ENCODE results near the gene INPP5A. TPM values are rescaled to one million over a fixed set of nuclear protein-coding genes. Genes with fewer than 3 reads are reported as not detected.

INPP5A gene
- total RNA-seq, 2 experiments from 2014 or later: 9.9 TPM

- no peak for DNase-seq
- no peaks in the 10 kb centered on the region for H3K9me3 Mint-ChIP-seq (ENCODE audit: insufficient read depth)
- no peak for ATAC-seq
- H3K27me3 Mint-ChIP-seq (ENCODE audit: low read depth): no peaks in the 10 kb centered on the region
- no peaks in the 10 kb centered on the region for H3K36me3 Mint-ChIP-seq (ENCODE audit: low read depth)
- peaks cover 20% of the 10 kb centered on the region for H3K4me1 Mint-ChIP-seq (ENCODE audit: low read depth)
- ChIA-PET POLR2A (interaction anchor here (1.3 kb wide), 1 partner anchor 8 kb away, joined by 3 read pairs; no protein-coding TSS in a partner anchor), CTCF (interaction anchor here (1.3 kb wide), 1 partner anchor 8 kb away, joined by 7 read pairs; no protein-coding TSS in a partner anchor)
- H3K27ac Mint-ChIP-seq: no peak overlapping the region
- H3K4me3 Mint-ChIP-seq: no peak overlapping the region
These were observed 22.0 kb downstream of the INPP5A start for GRCh38 chr10:132559538-132559937.

DNA sequence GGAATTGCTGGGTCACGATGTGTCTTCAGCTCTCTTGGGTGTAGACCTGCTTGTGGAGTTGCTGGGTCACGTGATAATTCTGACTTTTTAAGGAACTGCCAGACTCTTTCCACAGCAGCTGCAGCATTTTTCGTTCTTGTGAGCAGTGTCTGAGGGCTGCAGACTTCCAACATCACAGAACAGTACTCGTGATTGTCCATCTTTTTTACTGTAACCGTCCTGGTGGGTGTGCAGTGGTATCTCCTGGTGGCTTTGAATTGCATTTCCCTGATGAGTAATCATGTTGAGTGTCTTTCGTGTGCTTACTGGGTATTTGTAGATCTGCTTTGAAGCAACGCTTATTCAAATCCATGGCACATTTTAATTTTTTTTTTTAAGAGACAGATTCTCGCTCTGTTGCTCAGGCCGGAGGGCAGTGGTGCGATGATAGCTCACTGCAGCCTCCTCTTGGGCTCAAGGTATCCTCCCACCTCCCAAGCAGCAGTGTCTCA, 22.7 kb downstream of the INPP5A start:
- Mint-ChIP-seq H3K4me1 (ENCODE audit: low read depth) (peaks cover 20% of the 10 kb centered on the region), H3K9me3 (ENCODE audit: insufficient read depth) (no peaks in the 10 kb centered on the region), H3K36me3 (ENCODE audit: low read depth) (no peaks in the 10 kb centered on the region), H3K27ac (no peak overlapping the region), H3K4me3 (no peak overlapping the region), H3K27me3 (ENCODE audit: low read depth) (no peaks in the 10 kb centered on the region)
- DNase-seq (no peak), ATAC-seq (no peak)
- POLR2A ChIA-PET: interaction anchor here (1.3 kb wide), 1 partner anchor 9 kb away, joined by 3 read pairs; no protein-coding TSS in a partner anchor
- CTCF ChIA-PET: interaction anchor here (1.3 kb wide), 1 partner anchor 9 kb away, joined by 7 read pairs; no protein-coding TSS in a partner anchor

GRCh38 chr10:132562177-132562915, 24.8 kb downstream of the INPP5A start:
- Mint-ChIP-seq H3K4me3 (no peak overlapping the region), H3K4me1 (ENCODE audit: low read depth) (peaks cover 16% of the 10 kb centered on the region), H3K36me3 (ENCODE audit: low read depth) (no peaks in the 10 kb centered on the region), H3K9me3 (ENCODE audit: insufficient read depth) (no peaks in the 10 kb centered on the region), H3K27me3 (ENCODE audit: low read depth) (no peaks in the 10 kb centered on the region), H3K27ac (no peak overlapping the region)
- ChIA-PET CTCF (no interaction called here), POLR2A (no interaction called here)
- no peak for DNase-seq
- no peak for ATAC-seq

GRCh38 chr10:132562916-132563456, 25.4 kb downstream of the INPP5A start:
- H3K27ac Mint-ChIP-seq: no peak overlapping the region
- no peaks in the 10 kb centered on the region for H3K36me3 Mint-ChIP-seq (ENCODE audit: low read depth)
- no peak overlapping the region for H3K4me3 Mint-ChIP-seq
- H3K9me3 Mint-ChIP-seq (ENCODE audit: insufficient read depth): no peaks in the 10 kb centered on the region
- no peaks in the 10 kb centered on the region for H3K27me3 Mint-ChIP-seq (ENCODE audit: low read depth)
- POLR2A ChIA-PET: no interaction called here
- CTCF ChIA-PET: no interaction called here
- H3K4me1 Mint-ChIP-seq (ENCODE audit: low read depth): peaks cover 16% of the 10 kb centered on the region
- ATAC-seq (no peak), DNase-seq (no peak)

DNA sequence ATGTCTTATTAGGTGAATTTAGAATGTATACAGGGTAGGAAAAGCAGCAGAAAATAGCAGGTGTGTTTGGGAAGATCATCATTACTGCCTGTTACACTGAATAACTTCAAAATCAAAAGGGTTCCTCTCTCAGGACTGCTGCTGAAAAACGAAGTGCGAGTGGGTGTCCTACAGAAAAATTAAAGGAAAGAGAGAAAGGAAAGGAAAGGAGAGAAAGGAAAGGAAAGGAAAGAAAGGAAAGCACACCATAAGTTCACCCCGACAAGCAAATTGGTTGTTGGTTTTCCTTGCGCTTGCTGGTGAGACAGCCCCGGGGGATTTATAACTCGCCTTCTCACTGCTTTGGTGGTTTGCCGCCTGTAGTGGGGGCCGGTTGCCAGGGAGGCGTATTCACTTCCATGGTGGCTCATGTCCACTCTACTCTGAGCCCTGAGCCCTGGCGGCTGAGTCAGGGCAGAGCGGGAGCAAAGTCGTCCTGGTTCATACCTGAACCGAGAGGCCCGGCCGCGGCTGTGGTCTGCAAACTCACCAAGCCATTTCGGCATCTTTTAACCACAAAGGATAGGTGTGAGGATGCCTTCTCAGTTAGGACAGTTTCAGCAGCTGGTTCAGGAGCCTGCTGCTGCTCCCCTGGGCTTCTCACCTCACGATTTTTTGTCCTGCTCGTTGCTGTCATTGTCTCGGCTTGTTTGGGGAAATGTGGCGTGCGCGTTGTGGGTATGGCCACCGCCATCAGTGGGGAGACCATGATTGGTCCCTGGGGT, 26.1 kb downstream of the INPP5A start:
- ChIA-PET POLR2A (no interaction called here), CTCF (no interaction called here)
- H3K4me3 Mint-ChIP-seq: no peak overlapping the region
- no peaks in the 10 kb centered on the region for H3K36me3 Mint-ChIP-seq (ENCODE audit: low read depth)
- no peak overlapping the region for H3K27ac Mint-ChIP-seq
- DNase-seq (no peak), ATAC-seq (no peak)
- no peaks in the 10 kb centered on the region for H3K9me3 Mint-ChIP-seq (ENCODE audit: insufficient read depth)
- H3K27me3 Mint-ChIP-seq (ENCODE audit: low read depth): no peaks in the 10 kb centered on the region
- peaks cover 16% of the 10 kb centered on the region for H3K4me1 Mint-ChIP-seq (ENCODE audit: low read depth)

DNA sequence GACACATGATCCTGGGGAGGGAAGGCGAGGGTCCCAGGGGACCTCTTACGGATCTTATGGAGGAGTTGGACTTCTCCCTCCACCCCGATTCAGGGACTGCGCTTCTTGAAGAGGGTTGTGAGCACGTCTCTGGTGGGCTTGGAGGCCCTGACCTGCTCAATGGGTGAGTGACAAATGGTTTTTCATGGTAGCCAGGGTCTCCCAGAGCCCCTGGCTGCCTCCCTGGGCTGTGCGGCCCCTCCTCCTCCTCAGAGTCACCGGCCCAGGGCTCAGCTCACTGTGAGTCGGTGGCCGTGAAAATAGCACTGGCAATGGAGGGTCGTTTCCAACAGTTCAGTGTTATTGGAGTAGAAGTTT, 26.6 kb downstream of the INPP5A start:
- Mint-ChIP-seq H3K36me3 (ENCODE audit: low read depth) (no peaks in the 10 kb centered on the region), H3K4me3 (no peak overlapping the region), H3K27ac (no peak overlapping the region), H3K27me3 (ENCODE audit: low read depth) (no peaks in the 10 kb centered on the region), H3K9me3 (ENCODE audit: insufficient read depth) (no peaks in the 10 kb centered on the region), H3K4me1 (ENCODE audit: low read depth) (peaks cover 16% of the 10 kb centered on the region)
- POLR2A ChIA-PET: no interaction called here
- ATAC-seq: no peak
- CTCF ChIA-PET: no interaction called here
- DNase-seq: no peak

DNA sequence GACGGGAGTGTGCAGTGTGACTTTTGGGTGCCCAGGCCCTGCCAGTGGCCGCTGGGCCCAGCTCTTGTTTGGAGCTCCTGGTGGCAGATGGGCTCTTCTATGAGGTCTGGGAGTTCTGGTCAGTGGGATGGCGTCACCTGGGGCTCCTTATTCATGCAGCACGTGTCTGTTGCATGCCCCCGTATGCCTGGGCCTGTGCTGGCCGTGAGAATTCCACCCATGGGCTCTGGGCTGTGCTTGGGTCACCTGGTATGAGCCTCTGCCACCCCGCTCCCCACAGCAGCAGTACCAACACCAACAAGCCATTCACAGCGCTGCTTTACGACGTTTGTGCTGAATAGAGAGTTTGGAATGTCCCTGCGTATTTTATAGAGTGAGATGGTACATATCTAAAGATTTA, 27.1 kb downstream of the INPP5A start:
- Mint-ChIP-seq H3K4me3 (no peak overlapping the region), H3K36me3 (ENCODE audit: low read depth) (no peaks in the 10 kb centered on the region), H3K27me3 (ENCODE audit: low read depth) (no peaks in the 10 kb centered on the region), H3K27ac (no peak overlapping the region), H3K4me1 (ENCODE audit: low read depth) (peaks cover 16% of the 10 kb centered on the region), H3K9me3 (ENCODE audit: insufficient read depth) (no peaks in the 10 kb centered on the region)
- ChIA-PET CTCF (no interaction called here), POLR2A (no interaction called here)
- DNase-seq (no peak), ATAC-seq (no peak)

DNA sequence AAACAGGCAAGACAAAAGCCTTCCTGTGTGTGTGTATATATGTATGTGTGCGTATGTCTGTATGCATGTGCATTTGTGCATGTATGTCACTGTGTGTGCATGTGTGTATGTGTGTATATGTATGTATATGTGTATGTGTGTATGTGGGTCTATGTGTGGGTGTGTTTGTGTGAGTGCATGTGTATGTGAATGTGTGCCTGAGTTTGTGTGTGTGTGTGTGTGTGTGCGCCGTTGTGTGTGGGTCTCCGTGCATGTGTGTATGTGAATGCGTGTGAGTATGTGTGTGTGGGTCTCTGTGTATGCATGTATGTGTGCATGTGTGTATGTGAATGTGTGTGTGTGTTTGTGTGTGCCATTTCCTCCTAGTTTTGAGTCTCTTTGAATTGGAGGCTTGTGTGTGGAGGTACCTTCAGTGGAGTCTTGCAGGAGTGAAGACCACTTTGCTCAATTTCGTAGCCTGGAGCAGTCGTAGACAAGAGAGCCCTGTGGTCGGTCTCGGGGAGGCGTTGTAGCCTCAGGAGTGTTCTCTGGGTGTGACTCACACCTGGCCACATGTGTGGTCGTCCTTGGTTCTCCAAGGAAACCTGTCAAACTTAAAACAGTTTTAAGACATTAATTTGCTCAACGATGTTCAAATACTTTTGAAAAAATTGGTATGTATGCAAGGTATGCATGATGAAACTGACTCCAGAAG, 28.1 kb downstream of the INPP5A start:
- POLR2A ChIA-PET: no interaction called here
- CTCF ChIA-PET: no interaction called here
- H3K27me3 Mint-ChIP-seq (ENCODE audit: low read depth): no peaks in the 10 kb centered on the region
- peaks cover 14% of the 10 kb centered on the region for H3K4me1 Mint-ChIP-seq (ENCODE audit: low read depth)
- H3K36me3 Mint-ChIP-seq (ENCODE audit: low read depth): no peaks in the 10 kb centered on the region
- H3K9me3 Mint-ChIP-seq (ENCODE audit: insufficient read depth): no peaks in the 10 kb centered on the region
- DNase-seq: no peak
- no peak overlapping the region for H3K27ac Mint-ChIP-seq
- no peak for ATAC-seq
- no peak overlapping the region for H3K4me3 Mint-ChIP-seq

DNA sequence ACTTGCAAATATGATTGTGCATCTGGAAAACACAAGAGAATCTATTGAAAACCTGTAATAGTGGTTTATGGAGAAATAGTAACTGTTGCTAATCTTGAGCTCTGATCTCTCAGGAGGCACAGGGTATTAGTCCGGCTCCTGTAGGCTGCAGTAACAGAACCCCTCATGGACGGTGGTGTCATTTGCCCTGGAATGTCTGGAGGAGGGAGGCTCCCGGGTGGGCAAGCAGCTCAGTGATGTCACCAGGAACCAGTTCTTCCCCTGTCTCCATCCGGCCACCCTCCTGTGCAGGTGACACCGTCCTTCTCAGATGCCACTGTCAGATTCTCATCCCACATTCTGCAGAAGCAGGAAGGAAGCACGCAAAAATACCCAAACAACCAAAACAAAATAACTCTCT, 29.3 kb downstream of the INPP5A start:
- no peak overlapping the region for H3K4me3 Mint-ChIP-seq
- ChIA-PET POLR2A (no interaction called here), CTCF (no interaction called here)
- DNase-seq: no peak
- no peaks in the 10 kb centered on the region for H3K36me3 Mint-ChIP-seq (ENCODE audit: low read depth)
- H3K9me3 Mint-ChIP-seq (ENCODE audit: insufficient read depth): no peaks in the 10 kb centered on the region
- ATAC-seq: no peak
- no peak overlapping the region for H3K27ac Mint-ChIP-seq
- no peaks in the 10 kb centered on the region for H3K27me3 Mint-ChIP-seq (ENCODE audit: low read depth)
- H3K4me1 Mint-ChIP-seq (ENCODE audit: low read depth): peaks cover 16% of the 10 kb centered on the region

- no peak overlapping the region for H3K27ac Mint-ChIP-seq
- no peaks in the 10 kb centered on the region for H3K9me3 Mint-ChIP-seq (ENCODE audit: insufficient read depth)
- no peak overlapping the region for H3K4me3 Mint-ChIP-seq
- no peaks in the 10 kb centered on the region for H3K36me3 Mint-ChIP-seq (ENCODE audit: low read depth)
- H3K27me3 Mint-ChIP-seq (ENCODE audit: low read depth): no peaks in the 10 kb centered on the region
- peaks cover 15% of the 10 kb centered on the region for H3K4me1 Mint-ChIP-seq (ENCODE audit: low read depth)
- ATAC-seq (no peak), DNase-seq (no peak)
- POLR2A ChIA-PET: interaction anchor here (0.6 kb wide), 1 partner anchor 21 kb away, joined by 3 read pairs; no protein-coding TSS in a partner anchor
- CTCF ChIA-PET: interaction anchor here (1.4 to 2.3 kb wide), 2 partner anchors 19 to 30 kb away, joined by 3 to 10 read pairs; no protein-coding TSS in a partner anchor
These were observed 32.7 kb downstream of the INPP5A start for GRCh38 chr10:132570265-132570664.

- Mint-ChIP-seq H3K36me3 (ENCODE audit: low read depth) (no peaks in the 10 kb centered on the region), H3K4me1 (ENCODE audit: low read depth) (peaks cover 8% of the 10 kb centered on the region), H3K4me3 (peak overlapping the region; percentile 34), H3K27ac (peak overlapping the region; percentile 79), H3K9me3 (ENCODE audit: insufficient read depth) (no peaks in the 10 kb centered on the region), H3K27me3 (ENCODE audit: low read depth) (no peaks in the 10 kb centered on the region)
- POLR2A ChIA-PET: interaction anchor here (1.3 kb wide), 1 partner anchor 32 kb away, joined by 8 read pairs; no protein-coding TSS in a partner anchor
- ATAC-seq (peak; percentile 3), DNase-seq (no peak)
- CTCF ChIA-PET: interaction anchor here (1.0 to 2.3 kb wide), 6 partner anchors 10 to 65 kb away, joined by 3 to 10 read pairs (median 4); no protein-coding TSS in a partner anchor
These were observed 33.4 kb downstream of the INPP5A start for GRCh38 chr10:132570771-132571649.
